ENCODE measurements around the gene TBC1D8.

TBC1D8 gene

DNA sequence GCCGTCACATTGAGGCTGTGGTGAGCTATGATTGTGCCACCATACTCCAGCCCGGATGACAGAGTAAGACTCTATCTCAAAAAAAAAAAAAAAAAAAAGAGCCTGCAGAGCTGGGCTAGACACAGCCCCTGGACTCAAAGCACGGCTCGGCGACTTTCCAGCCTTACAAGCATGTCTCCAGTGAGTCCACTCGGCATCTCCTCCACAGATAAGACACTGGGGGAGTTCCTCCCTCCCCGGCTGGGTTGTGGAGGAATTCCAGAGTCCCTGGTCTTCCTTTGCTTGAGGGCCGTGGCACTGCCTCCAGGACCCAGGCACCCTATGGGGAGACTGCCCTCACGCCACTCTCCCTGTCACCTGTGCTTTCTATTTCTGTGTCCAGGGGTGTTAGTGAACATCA, 180.0 kb downstream of the TBC1D8 start:
- POLR2A ChIA-PET: no interaction called here
- TF ChIP-seq, protein P1, sequence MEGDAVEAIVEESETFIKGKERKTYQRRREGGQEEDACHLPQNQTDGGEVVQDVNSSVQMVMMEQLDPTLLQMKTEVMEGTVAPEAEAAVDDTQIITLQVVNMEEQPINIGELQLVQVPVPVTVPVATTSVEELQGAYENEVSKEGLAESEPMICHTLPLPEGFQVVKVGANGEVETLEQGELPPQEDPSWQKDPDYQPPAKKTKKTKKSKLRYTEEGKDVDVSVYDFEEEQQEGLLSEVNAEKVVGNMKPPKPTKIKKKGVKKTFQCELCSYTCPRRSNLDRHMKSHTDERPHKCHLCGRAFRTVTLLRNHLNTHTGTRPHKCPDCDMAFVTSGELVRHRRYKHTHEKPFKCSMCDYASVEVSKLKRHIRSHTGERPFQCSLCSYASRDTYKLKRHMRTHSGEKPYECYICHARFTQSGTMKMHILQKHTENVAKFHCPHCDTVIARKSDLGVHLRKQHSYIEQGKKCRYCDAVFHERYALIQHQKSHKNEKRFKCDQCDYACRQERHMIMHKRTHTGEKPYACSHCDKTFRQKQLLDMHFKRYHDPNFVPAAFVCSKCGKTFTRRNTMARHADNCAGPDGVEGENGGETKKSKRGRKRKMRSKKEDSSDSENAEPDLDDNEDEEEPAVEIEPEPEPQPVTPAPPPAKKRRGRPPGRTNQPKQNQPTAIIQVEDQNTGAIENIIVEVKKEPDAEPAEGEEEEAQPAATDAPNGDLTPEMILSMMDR (IDR thresholded peaks at IDR 0.05; ENCODE audit: control extremely low read depth, extremely low read depth, low read depth, missing control alignments): no peak
- CTCF ChIA-PET: no interaction called here
- DNase-seq (ENCODE audit: extremely low spot score): no peak

DNA sequence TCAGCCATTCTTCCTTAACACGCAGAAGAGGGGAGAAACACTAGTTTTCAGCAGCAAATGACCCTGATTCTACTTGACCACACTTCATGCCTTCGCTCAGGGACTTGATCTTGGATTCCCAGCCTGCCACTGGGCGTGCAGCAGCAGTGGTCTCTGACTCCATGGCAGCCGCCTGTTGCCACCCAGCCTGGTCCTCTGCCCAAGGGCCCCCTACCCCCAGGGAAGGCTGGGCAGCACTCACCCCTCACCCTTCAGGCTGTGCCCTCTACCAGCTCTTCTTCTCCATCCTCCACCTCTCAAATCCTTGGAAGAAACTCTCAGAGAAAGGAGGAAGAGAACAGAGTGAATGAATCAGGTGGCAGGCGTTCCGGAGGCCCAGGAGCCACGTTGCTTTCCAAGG, 181.2 kb downstream of the TBC1D8 start:
- ChIA-PET CTCF (no interaction called here), POLR2A (no interaction called here)
- TF ChIP-seq, protein P1 (IDR thresholded peaks at IDR 0.05; ENCODE audit: control extremely low read depth, extremely low read depth, low read depth, missing control alignments): no peak
- DNase-seq (ENCODE audit: extremely low spot score): no peak

DNA sequence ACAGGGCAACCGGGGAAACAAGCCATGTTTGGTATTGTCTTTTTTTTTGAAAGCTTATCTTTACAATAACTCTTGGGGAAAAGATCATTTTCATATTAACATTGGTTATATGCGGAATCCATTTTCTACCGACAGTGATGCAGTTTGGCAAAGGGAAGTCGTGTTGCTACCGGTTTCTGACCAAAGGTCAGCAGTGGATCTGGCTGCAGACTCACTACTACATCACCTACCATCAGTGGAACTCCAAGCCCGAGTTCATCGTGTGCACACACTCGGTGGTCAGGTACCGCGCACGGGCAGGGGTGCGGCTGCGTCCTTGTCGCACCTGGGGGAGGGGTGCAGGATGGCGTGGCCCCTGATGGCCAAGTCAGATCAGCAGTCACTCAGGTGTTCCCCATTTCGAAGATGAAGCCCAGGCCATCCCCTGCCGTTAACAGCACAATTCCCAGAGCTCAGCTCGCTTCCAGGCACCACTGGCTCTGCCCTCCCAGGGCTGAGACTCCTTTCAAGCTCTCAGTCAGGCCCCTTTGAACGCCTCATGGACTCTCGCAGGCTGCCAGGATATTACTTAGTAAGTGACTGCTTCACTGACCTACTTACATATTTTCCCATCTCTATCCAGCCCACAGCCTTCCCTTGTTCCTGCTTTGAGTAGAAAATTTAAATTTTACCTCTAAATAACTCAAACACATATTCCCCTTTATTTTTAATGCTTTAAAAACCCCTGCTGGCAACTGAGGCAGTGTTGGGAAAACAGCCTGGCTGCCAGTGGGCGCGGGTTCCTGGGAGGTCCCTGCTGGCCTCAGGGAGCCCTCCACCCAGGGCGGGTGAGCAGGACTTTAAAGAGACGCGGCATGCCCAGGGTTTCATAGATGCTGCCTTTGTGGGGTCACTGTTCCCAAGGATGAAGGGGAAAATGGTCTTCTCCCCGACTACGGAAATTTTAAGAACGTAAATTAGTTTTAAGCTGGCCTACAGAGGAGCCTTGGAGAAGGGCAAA, 182.7 kb downstream of the TBC1D8 start:
- POLR2A ChIA-PET: no interaction called here
- DNase-seq (ENCODE audit: extremely low spot score): no peak
- CTCF ChIA-PET: no interaction called here
- TF ChIP-seq, protein P1 (IDR thresholded peaks at IDR 0.05; ENCODE audit: control extremely low read depth, extremely low read depth, low read depth, missing control alignments): no peak

DNA sequence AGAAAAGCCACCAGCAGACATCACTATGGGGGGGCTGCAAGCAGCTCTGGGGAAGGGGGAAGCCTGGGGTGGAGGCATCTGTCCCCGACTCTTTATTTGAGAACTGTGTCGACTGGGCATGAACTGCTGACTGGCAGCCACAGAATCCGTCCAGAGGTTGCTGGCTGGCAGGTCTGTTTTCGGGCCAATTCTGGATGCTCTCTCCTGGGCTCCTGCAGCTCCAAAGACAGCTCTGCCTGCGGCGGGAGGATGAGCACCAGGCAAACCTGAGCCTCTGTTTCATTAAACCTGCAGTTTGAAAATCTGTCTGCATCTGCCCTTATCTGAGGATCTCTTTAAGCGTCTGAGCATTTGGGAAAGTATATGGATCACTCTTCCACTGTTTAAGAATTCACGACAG, 183.5 kb downstream of the TBC1D8 start:
- TF ChIP-seq, protein P1 (IDR thresholded peaks at IDR 0.05; ENCODE audit: control extremely low read depth, extremely low read depth, low read depth, missing control alignments): no peak
- DNase-seq (ENCODE audit: extremely low spot score): no peak
- CTCF ChIA-PET: no interaction called here
- POLR2A ChIA-PET: no interaction called here

DNA sequence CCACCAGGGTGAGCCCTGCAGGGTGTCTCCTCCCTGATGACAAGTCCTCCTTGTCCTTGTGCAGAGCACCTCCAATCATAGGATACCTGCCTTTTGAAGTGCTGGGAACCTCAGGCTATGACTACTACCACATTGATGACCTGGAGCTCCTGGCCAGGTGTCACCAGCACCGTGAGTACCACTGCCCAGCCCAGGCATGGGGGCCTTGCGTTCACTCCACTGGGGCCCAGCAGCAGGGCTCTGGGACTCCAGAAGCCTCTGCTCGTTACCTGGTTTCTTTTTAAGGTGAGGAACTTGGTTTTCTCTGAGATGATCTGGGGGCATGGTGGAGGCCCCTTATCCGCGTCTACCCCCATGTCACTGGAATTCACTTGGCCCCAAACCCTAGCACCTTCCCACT, 185.6 kb downstream of the TBC1D8 start:
- ChIA-PET POLR2A (no interaction called here), CTCF (no interaction called here)
- TF ChIP-seq, protein P1 (IDR thresholded peaks at IDR 0.05; ENCODE audit: control extremely low read depth, extremely low read depth, low read depth, missing control alignments): no peak
- no peak for DNase-seq (ENCODE audit: extremely low spot score)

DNA sequence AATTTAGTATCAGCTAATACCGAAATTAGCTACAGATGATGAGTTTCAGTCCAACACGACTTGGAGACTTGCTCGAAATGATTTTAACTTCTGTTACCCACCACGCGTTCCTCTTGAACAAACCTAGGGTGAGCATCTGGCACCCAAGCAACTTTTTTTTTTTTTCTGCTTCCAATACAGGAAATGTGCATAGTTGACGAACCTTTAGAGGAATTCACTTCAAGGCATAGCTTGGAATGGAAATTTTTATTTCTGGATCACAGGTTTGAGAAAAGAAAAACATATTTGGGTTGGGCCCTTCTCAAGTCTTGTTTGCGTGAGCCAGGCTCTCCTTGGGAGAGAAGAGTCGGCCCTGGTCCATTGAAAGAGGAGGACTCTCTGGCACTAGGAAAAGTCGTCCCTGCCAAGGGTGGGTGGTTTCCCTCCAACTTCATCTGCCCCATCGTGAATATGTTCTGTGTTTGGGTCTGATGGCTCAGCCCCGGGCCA, 186.5 kb downstream of the TBC1D8 start:
- ChIA-PET CTCF (no interaction called here), POLR2A (no interaction called here)
- TF ChIP-seq, protein P1 (IDR thresholded peaks at IDR 0.05; ENCODE audit: control extremely low read depth, extremely low read depth, low read depth, missing control alignments): no peak
- DNase-seq (ENCODE audit: extremely low spot score): no peak

Measured in GM10248 (cell line).